GM10266 (cell line): ENCODE results near the gene C4orf36.

Experiments used
- DNase-seq: peaks from one replicate; pipeline ENCODE4 v3.0.0; 2012; ENCODE audit errors: extremely low spot score
- TF ChIP-seq, protein P1 (sequence below): IDR thresholded peaks from 2 replicates; pipeline ENCODE4 v1.5.1; 2012; ENCODE audit warnings: mild to moderate bottlenecking, low read depth; ENCODE audit not compliant: control insufficient read depth, insufficient read depth; ENCODE audit errors: missing control alignments

The C4orf36 gene

GRCh38 chr4:86848732-86849619 lies 43.2 kb downstream of the C4orf36 start, which contains the start of gene SLC10A6:
Gene SLC10A6, minus strand, starts transcription at chr4:86849384. Its CDS starts 269 bp downstream, at chr4:86849115.
- DNase-seq: no peak
- TF ChIP-seq, protein P1, sequence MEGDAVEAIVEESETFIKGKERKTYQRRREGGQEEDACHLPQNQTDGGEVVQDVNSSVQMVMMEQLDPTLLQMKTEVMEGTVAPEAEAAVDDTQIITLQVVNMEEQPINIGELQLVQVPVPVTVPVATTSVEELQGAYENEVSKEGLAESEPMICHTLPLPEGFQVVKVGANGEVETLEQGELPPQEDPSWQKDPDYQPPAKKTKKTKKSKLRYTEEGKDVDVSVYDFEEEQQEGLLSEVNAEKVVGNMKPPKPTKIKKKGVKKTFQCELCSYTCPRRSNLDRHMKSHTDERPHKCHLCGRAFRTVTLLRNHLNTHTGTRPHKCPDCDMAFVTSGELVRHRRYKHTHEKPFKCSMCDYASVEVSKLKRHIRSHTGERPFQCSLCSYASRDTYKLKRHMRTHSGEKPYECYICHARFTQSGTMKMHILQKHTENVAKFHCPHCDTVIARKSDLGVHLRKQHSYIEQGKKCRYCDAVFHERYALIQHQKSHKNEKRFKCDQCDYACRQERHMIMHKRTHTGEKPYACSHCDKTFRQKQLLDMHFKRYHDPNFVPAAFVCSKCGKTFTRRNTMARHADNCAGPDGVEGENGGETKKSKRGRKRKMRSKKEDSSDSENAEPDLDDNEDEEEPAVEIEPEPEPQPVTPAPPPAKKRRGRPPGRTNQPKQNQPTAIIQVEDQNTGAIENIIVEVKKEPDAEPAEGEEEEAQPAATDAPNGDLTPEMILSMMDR: no peak

DNA sequence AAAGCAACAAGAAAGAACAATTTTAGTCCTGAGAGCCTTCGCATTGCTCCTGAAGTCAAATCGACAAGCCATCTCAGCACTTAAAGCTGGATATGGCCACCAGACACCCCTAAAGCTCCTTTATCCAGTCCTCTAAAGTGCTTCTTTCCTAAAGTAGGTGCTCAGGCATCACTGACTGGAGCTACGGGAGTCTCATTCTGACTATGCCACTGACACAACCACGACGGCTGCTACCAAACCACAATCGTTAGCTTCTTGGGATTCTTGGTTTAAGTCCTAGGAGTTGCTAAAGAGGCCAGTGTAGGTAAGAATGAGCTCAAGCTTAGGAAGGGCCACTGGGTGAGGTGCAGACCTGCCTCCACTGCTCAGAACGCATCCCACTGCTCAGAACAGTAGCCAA lies 44.1 kb downstream of the C4orf36 start:
- TF ChIP-seq, protein P1: no peak
- DNase-seq: no peak

- no peak for DNase-seq
- TF ChIP-seq, protein P1: no peak
These were observed 44.7 kb downstream of the C4orf36 start for GRCh38 chr4:86847571-86847970.

GRCh38 chr4:86846921-86847320 lies 45.3 kb downstream of the C4orf36 start:
- TF ChIP-seq, protein P1: no peak
- no peak for DNase-seq

DNA sequence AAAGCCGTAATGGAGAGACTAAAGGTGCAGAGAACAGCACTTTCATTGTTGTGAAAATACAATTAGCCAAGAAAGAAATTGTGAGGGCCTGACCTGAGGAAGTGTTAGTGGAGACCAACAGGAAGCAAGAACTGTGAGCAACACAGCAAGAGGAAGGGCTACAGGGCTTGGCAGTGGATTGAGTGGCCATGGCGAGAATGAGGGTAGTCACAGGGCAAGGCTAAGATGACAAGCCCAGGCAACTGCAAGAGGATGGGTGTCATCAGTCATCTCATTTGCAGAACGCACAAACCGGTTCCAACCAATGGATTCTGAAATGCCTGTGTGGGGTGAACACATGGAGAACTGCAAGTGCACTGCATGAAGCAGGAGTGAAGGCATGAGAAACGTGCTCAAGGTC lies 46.6 kb downstream of the C4orf36 start:
- TF ChIP-seq, protein P1: no peak
- no peak for DNase-seq

GRCh38 chr4:86841309-86841708 lies 50.9 kb downstream of the C4orf36 start:
- no peak for DNase-seq
- TF ChIP-seq, protein P1: no peak

- DNase-seq: no peak
- TF ChIP-seq, protein P1: no peak
These were observed 51.4 kb downstream of the C4orf36 start for GRCh38 chr4:86840858-86841257.
